Stimulated activated CD4-positive, alpha-beta T cell treated with anti-CD3 and anti-CD28 coated beads, TNF-alpha, amount 100 ng/mL, for 24 hours (primary cell): ENCODE results near the gene ARMC3.
A peak's percentile ranks its signal among the peaks of the same experiment; 100 is the strongest.
"Not testable (repeated sequence)": the region's sequence is repeated elsewhere in the genome, so short reads cannot be mapped to it uniquely, and the experiment has no call there.

Source experiments
- DNase-seq, 3 experiments: peaks; one replicate each; pipeline ENCODE4 v3.0.0-alpha.2; 2020; ENCODE audit warnings: low read depth in 3 of 3

Gene ARMC3

DNA sequence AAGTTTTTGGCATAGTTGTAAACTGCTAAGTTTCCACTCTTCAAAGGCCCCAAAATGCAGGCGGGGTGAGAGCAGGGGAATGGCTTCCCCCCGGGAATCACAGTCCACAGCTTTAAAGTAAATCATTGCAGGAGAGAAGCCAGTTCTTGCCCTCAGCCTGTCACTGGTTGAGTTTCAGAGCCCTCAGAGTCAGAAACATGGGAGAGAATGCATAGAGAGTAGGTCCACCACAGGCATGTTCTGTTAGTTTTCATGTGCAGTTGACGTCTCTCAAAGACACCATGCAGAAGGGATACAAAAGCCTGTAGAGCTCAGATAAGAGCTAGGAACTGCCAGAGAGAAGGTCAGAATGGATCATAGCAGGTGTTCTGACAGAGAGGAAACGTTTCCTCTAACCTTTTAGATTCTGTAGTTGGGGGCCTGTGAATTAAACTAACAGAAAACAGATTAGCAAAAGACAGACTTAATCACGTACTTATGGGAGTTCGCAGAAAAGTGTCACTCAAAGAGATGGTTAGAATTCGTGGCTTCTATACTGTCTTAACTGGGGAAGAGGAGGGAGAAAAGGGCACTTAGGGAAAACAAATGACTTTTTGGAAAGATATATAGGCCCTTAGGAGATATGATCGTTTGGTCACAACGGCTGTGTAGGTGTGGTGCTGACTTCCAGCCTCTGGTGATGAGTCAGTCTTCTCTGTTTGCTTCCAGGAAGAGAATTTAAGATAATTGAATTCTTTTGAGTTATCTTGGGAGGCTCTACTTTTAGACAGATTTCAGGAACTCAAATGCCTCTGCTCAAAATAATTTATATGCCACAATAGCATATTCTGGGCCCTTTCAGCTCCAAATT, 119.6 kb downstream of the ARMC3 start:
- DNase-seq = no peak

DNA sequence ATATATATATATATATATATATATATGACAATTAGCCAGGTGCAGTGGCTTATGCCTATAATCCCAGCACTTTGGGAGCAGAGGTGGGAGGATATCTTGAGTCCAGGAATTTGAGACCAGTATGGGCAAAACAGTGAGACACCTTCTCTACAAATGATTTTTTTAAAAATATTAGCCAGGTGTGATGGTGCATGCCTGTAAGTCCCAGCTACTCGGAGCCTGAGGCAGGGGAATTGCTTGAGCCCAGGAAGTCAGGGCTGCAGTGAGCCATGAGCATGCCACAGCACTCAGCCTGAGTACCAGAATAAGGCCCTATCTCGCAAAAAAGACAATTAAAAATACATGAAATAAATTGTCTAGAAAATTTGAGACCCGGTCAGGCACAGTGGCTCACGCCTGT, 120.3 kb downstream of the ARMC3 start:
- no peak for DNase-seq

- no peak for DNase-seq
Observed at GRCh38 chr10:23051278-23051677, 123.4 kb downstream of the ARMC3 start.

- DNase-seq = no peak
Observed at GRCh38 chr10:23051855-23052331, 124.0 kb downstream of the ARMC3 start.

DNA sequence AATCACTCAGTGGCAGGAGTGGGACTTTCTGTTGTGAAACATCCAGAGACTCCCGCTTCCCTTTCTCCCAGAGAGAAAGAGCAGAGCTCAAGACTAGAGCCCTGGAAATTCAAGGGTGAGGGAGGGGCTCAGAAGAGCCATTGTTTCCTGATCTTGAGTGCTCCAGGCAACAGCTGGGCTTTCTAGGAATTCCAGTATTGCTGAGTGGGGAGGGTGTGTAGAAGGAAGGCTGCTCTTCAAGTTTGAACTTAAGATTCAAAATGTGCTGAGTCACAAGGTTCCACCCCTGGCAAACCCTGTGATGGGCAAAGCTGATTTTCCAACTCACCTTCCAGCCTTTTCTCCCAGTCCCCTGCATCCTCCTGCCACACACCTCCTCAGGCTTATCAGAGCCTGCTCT, 125.2 kb downstream of the ARMC3 start:
- no peak for DNase-seq

DNA sequence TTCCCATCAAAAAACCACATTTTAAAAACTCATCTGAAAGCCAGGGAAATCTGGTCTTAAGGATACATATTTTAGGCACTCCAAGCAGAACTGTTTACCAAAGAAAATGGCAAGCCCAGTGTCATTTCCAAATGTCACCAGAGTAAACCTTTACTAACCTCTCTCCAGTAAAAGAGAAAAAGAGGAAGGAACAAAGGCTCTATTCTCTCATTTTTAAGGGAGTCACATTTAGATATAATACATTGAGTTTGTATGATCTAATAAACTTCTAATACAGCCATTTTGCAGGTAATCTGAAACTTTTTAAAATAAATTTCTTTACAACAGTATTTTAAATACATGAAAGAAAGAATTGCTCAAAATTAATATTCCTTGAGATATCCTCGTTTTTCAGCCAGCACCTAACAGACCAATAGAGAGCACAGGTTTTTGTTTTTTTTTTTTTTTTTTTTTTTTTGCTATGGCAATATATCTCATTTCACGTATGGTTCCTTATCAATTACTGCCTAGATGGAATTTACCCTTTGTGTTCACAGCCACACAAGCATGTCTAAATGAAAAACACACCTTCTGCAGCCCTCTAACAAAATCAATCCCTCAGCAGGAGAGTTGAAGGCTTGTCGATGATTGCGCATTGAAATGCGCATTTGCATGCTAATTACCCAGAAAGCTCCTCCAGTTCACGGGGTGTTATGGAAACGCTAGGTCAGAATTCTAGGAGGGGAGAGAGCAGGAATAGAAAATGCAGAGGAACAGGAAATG, 127.8 kb downstream of the ARMC3 start:
- DNase-seq = no peak

DNA sequence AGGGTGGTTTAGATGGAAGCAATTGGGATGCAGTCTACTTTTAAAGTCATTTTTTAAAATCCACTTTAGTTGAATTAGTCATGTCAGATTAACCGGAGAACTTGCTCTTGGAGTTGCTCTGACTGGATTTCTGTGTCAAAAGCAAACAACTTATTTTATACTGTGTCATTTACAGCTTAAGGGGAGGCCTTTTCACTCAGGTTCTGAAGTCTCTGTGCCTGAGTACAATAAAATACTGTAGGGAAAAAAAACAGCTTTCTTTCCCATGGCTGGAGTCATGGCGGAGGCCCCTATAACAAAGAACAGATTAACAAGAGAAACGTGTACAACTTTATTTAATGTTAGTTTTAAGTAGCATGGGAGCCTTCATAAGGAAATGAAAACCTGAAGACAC, 128.3 kb downstream of the ARMC3 start:
- no peak for DNase-seq

DNA sequence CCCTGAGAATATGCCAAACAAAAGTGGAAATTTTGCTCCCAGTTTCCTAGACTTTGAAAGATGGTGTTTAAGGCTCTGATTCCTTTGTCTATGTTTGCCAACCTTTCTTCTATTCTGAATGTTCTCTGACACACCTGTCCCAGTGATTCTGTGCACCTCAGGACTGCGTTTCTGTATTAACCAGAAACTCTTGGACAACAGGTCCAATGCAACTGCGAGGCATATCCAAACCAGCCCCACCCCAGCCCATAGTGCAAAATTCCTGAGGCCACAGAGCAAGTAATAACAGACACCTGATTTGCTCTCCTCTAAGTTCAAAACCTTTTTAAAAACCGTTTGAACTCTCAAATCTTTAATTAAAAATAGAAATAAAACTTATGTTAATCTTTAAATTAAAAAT, 130.5 kb downstream of the ARMC3 start:
- no peak for DNase-seq

GRCh38 chr10:23060918-23061317, 133.1 kb downstream of the ARMC3 start:
- DNase-seq = no peak

- DNase-seq = no peak
Observed at GRCh38 chr10:23063045-23063972, 135.5 kb downstream of the ARMC3 start.

DNA sequence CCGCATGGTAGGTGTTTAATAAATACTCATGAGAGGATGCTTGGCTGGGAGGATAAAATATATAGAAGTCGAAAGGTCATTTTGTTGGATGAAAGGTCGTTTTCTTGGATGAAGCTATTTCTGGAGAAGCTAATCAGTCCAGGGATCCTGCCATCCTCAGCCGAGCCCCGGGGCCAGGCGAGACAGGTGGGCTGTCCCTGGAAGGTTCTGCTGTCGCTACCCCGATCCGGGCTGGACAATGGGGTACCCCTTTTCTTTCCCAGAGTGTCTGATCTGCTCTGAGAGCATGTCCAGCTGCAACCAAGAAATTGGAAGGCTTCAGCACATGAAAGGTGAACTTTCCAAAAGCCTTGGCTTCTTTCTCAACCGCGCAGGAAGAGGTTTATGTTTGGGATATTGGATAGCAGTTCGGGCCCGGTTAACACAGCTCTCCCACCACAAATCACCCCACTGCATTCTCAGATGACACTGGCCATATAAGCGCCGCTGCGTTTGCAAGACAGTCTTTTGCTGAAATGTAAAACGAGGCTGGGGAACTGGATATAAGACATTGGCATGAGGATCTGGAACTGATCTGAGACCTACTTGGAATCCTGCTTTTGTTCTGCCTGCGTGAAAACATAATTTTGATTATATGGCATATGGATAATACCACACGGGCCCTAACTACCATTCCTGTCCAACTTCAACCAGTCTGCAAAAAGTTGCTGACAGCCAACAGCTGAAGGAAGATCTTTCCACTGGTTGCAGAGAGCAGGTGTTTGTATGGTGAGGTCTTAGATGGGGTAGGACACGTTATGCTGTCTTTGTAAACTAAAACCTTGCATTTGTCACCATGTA, 136.3 kb downstream of the ARMC3 start:
- DNase-seq = no peak

GRCh38 chr10:23064813-23065114, 136.9 kb downstream of the ARMC3 start:
- DNase-seq = not testable (repeated sequence)

DNA sequence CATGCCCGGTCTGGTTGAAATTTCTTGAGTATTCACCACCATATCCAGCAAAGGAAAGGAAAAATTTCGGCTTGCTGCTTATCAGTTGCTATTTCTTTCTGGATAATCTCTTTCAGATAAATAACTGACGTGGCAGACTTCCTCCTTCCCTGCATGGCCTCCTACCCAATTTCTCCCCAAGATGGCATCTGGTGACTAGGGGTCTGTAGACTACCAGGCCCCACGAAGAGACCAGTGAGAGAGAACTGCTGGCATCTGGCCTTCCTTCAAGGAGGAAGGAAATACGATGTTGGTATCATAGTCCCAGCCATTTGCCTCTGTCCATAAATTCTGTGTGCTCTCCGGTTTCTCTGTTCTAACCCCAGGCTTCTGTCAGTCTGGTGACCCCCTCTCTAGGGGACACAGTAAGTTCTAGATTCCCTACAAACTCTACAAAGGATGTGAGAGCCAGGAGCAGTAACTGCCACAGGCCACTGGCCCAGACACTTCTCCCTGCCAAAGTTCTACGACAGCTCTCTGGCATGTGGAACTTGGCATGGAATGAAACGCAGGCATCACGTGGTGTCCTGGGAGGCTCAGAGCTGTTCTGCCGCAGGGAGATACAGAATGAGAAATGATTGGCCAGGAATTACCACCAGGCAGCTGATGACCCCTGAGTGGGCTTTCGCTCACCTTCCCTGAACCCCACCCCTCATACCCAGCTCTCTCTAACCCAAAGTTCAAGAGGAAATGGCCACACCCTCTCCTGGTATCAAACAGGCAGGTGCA, 137.5 kb downstream of the ARMC3 start:
- no peak for DNase-seq

DNA sequence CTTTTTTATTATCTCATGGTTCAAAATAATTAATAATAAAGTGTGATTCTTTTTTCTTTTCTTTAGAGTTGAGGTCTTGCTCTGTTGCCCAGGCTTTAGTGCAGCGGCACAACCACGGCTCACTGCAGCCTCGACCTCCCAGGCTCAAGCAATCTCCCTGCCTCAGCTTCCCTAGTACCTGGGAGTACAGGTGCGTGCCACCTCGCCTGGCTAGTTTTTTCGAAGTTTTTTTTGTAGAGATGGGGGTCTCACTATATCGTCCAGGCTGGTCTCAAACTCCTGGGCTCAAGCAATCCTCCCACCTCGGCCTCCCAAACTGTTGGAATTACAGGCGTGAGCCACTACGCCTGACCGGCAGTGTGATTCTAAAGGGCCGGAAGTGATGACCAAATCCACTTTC, 139.5 kb downstream of the ARMC3 start:
- DNase-seq = no peak

GRCh38 chr10:23067939-23068775, 140.3 kb downstream of the ARMC3 start:
- peak; percentile 40 to 67 (median 50) for DNase-seq

GRCh38 chr10:23069019-23069815, 141.4 kb downstream of the ARMC3 start:
- DNase-seq = no peak

DNA sequence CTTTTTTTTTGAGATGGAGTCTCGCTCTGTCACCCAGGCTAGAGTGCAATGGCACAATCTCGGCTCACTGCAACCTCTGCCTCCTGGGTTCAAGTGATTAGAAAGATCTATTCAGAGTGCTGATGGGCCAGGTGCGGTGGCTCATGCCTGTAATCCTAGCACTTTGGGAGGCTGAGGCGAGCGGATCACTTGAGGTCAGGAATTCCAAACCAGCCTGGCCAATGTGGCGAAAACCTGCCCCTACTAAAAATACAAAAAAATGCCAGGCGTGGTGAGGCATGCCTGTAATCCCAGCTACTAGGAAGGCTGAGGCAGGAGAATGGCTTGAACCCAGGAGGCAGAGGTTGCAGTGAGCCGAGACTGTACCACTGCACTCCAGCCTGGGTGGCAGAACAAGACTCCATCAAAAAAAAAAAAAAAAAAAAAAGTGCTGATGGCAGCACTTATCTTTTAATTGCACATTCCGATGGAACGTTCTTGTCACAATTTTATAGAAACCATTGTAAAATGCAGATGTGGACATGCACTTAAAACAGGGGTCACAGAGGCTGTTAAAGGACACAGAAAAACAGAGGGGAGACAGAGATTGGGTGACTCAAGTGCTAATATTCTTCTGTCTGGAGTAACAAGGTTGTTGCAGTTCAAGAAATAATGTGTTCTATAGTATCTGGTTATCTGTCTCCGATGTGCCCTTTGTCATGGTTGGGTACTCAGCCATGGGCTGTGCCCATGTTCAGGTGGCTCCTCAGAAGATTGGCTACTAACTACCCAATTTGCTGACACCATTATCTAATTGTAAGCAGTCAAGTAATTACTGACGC, 142.4 kb downstream of the ARMC3 start:
- DNase-seq = not testable (repeated sequence)

DNA sequence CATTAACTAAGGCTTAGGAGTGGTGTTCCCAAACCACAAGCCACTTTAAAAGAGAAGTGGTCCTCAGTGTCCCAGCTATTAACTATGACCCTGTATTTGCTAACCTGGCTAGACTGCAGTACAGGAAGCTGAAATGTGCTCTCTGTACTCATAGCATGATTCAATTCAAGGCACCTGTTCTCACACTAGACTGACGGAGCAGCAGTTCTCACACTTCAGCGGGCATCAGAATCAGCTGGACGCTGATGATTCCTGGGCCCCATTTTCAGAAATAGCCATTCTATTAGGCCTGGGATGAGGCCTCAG, 143.0 kb downstream of the ARMC3 start:
- DNase-seq = no peak
